Activated CD4-positive, CD25-positive, alpha-beta regulatory T cell (primary cell): ENCODE results near the gene PIP5K1B.
"Not testable (repeated sequence)": the region's sequence is repeated elsewhere in the genome, so short reads cannot be mapped to it uniquely, and the experiment has no call there.

Source experiments
- DNase-seq, 4 experiments: peaks; one replicate each; lab custom pipeline; 2025; lab: John Stamatoyannopoulos, UW

PIP5K1B gene, protein sequence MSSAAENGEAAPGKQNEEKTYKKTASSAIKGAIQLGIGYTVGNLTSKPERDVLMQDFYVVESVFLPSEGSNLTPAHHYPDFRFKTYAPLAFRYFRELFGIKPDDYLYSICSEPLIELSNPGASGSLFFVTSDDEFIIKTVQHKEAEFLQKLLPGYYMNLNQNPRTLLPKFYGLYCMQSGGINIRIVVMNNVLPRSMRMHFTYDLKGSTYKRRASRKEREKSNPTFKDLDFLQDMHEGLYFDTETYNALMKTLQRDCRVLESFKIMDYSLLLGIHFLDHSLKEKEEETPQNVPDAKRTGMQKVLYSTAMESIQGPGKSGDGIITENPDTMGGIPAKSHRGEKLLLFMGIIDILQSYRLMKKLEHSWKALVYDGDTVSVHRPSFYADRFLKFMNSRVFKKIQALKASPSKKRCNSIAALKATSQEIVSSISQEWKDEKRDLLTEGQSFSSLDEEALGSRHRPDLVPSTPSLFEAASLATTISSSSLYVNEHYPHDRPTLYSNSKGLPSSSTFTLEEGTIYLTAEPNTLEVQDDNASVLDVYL

GRCh38 chr9:68704814-68705530, at the start of gene PIP5K1B:
Gene PIP5K1B (plus strand): TSS chr9:68705240. CDS start chr9:68822615, 117,375 bp downstream.
- peak in 3 of 4 experiments; percentile 6 to 9 (median 9) for DNase-seq

GRCh38 chr9:68664036-68664435, 41.0 kb upstream of the PIP5K1B start:
- DNase-seq, result no peak

DNA sequence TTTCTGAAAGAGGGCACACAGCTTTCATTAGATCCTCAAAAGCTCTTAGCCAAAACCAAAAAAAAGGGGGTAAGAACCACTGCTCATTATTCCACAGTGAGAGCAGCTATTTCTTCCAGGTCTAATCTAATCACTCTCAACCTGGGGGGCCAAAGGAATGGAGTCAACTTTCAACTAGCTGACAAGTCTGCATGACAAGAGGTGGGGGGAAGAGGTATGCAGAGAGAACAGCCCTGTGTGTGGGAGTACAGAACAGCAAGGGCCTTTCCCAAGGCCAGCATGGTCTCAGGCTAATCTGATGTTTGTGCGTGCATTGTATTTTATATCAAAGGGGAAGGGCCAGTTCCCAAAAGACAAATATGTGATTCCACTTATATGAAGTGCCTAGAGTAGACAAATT, 36.9 kb upstream of the PIP5K1B start:
- DNase-seq, result no peak

DNA sequence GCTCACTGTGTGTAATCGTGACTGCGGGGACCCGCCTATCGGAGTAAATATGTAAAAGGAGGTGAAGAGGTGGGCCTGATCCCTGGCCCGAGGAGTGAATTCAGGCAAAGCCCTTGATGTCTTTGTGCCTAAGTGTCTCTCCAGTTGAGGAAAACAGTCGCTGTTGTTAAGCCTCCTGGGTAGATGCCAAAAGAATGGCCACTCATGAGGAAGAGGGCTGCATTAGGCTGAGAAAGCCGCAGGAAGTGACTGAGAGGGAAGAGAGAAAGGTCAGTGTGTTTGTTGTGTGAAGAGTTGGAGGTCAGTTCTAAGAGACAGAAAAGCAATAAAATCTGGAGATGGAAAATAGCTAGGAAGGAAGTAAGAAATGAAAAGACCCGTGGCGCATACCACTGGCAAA, 35.8 kb upstream of the PIP5K1B start:
- DNase-seq, result no peak

DNA sequence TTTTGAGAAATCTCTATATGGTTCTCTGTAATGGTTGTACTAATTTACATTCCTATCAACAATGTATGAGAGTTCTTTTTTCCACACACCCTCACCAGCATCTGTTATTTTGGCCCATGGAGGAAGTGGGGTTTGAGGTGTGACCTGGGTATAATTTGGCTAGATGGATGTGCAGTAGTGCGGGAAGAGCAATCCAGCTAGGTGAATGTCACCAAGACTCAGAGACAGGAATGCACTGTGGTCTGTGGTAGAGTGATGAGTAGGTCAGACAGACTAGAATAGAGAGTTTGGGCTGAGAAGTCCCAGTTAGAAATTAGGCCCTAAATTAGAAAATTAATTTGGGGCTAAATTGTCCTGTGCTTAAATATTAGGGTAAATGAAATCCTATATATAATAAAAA, 32.8 kb upstream of the PIP5K1B start:
- no peak for DNase-seq

GRCh38 chr9:68672625-68673024, 32.4 kb upstream of the PIP5K1B start:
- no peak for DNase-seq

DNA sequence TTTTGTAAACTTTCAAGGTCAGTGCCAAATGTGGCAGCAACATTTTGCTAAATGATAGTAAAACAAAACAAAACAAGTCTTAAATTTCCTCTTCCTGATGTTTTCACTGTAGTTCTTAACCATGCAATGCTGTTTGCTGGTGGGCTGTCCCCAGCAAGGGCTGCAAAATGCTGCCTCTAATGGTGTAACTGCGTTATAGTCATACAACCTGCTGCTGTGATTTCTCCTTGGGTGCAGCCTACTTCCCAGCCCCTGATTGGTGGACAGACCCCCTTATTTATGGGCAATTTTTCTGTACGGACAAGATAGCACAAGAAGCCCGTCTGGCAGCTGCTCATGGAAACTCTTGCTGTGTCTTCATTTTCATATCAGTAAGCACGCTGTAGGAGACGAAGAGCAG, 26.6 kb upstream of the PIP5K1B start:
- no peak for DNase-seq

- DNase-seq, result no peak
These were observed 21.6 kb upstream of the PIP5K1B start for GRCh38 chr9:68683433-68683832.

DNA sequence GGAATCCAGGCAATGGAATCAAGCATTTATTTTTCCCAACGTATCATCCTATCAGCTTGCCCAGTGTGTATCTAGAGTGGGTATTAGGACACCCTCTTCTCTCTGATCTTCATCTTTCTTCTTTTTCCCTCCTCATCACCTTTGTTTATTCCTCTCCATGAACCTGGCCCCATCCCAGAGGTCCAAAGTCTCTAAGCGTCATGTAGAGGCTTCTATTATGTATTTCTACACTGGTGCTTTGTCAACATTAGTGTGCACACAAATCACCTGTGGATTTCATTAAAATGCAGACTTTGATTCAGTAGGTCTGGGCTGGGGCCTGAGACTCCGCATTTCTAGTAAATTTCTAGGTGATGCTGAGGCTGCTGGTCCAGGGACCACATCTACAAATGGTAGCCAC, 19.8 kb upstream of the PIP5K1B start:
- DNase-seq, result no peak

DNA sequence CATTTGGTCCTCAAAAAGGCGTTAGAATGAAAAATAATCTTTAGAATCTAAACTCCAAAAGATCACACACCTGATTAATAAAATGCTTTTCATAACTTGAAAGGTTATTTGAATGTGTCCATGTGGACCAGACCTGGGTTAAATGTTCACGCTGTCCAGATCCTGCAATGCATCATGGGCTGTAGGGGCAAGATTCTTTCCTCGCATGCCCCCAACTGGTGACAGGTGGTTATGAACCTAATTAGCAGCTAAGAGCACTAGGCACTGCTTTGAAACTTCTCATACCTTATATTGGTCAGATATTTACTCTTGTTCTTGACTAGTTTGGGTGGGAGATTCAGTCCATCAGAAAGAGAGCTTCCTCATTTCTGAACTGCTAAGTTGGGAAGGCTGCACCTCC, 19.3 kb upstream of the PIP5K1B start:
- no peak for DNase-seq

- DNase-seq, result no peak
These were observed 15.0 kb upstream of the PIP5K1B start for GRCh38 chr9:68690088-68690487.

DNA sequence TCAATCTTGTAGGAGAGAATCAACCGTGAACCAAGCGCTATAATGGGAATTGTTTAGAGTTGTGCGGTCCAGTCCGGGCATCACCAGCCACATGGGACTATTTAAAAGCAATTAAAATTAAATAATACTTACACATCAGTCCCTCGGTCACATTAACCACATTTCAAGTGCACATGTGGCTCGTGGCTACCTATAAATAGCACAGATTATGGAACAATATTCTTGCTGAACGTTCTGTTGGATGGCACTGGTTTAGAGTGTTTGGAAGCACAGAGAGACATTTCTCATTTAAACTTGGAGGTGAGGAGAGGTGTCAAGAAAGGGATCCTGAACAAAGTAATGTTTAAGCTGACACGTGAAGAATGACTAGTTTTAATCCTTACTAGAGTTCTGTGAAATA, 12.5 kb upstream of the PIP5K1B start:
- DNase-seq, result no peak

GRCh38 chr9:68694125-68694524, 10.9 kb upstream of the PIP5K1B start:
- DNase-seq, result no peak

DNA sequence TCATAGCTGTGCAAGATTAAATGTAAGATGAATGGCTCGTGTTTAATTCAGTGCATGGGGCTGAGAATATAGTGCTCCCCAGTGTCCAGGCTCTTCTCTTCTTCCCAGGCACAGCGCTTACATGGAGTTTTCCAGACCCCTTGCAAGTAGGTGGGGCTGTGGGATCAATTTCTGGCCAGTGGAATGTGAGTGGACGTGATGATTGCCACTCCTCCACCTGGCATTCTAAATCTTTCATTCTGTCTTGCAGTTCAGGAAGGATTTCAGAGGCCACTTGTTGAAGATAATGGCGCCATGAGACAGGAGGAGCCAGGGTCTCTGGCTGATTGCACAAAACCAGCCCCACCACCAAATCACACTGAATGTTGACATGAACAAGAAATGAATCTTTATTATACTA, 7.2 kb upstream of the PIP5K1B start:
- no peak for DNase-seq

DNA sequence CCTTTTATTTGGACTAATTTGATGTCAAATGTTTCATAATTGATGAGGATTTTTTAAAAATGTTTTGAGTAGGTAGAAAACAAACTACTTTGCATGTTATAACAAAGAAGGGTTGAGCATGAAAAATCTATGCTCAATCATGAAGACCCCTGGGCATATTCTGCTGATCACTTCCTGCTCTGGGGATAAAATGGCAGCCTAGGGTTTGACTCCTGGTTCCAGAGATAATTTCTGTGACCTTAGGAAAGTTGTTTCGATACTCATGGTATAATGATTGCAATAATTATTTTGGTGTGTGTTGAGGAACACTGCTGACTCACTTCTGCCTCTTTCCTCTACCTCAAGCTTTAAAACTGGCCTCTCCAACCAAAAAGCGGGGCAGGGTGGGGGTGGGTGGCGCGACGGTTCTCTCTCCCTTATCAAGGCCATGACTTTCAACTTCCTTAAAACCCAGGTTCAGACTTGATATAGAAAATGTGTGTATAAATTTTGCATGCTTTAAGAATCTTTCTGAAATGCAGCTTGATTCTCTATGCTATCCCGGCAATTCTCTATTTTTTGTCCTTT, 6.0 kb upstream of the PIP5K1B start:
- no peak for DNase-seq

- DNase-seq, result not testable (repeated sequence)
These were observed 5.4 kb upstream of the PIP5K1B start for GRCh38 chr9:68699625-68700024.

GRCh38 chr9:68702493-68702892, 2.5 kb upstream of the PIP5K1B start:
- DNase-seq, result no peak

DNA sequence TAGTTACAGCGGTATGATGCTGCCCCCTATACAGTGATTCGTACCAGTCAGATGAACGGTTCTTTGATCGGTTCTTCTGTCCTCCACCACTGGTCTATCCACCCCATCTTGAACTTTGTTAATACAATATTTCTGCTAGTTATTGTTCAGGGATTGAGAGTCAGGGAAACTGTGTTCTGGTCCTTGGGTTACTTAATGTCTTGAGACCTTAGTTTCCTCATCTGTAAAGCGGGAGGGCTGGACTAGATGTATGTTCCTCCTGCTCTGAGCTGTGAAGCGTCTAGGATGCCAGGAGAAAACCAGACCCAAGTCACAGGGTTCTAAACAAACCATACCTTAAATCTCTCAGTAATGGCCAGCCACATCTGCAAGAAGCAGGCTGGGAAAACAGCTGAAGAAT, 1.4 kb upstream of the PIP5K1B start:
- DNase-seq, result no peak

GRCh38 chr9:68704498-68704813, 584 bp upstream of the PIP5K1B start:
- no peak for DNase-seq

- DNase-seq, result no peak
These were observed 707 bp downstream of the PIP5K1B start for GRCh38 chr9:68705531-68706362.

DNA sequence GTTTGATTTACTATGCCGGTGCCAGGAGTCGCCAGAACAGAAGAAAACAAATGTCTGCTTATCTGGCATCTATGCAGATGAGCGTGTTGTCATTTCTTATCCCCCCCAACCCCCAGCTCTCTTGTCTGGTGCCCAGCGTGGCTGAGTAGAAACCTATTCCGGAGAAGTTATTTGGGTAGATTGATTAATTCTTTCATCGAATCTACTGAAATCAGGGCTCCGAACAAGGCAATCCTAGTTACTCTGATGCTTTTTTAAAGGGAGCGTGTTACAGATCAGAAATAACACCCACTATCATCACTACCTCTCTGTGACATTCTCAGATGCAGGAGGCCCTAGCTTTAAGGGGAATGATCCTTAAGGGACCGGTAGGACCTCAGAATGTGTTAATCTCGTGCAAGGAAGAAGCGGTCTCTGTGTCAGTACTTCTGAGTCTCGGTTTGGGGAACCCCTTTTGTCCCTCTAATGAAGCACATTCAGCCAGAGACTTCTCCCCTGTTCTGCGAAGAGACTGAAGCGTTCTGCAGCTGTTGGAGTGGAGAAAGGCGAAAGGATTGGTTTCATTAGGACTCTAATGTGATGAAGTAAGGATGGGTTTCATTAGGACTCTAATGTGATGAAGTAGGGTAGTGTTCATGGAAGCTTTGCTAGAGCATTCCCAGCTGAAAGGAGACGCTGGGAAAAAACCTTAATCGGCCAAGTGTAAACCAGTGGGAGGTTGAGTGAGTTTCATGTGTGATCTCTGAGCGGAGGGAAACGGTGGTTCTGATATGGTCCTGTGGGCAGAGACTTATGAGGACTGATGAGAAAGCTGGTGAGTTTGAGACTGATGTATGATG, 1.5 kb downstream of the PIP5K1B start:
- no peak for DNase-seq
